Endodermal cell (in vitro differentiated cells): ENCODE data around the gene LGMN. TPM values are rescaled to one million over a fixed set of nuclear protein-coding genes. Genes with fewer than 3 reads are reported as not detected.

ENCODE experiments used
- DNase-seq: peaks from one replicate; pipeline ENCODE4 v3.0.0-alpha.2; 2017
- H3K27ac ChIP-seq: 2 replicates; pipeline ENCODE4 v1.5.1; 2013; ENCODE audit warnings: mild to moderate bottlenecking, low read depth, low read length, moderate library complexity
- H3K27me3 ChIP-seq: 2 replicates; pipeline ENCODE4 v1.6.1; 2013; ENCODE audit warnings: mild to moderate bottlenecking, low read length, moderate library complexity; ENCODE audit not compliant: insufficient read depth, control insufficient read depth, poor library complexity, severe bottlenecking
- H3K36me3 ChIP-seq: 2 replicates; pipeline ENCODE4 v1.7.0; 2013; ENCODE audit warnings: mild to moderate bottlenecking, low read length, moderate library complexity; ENCODE audit not compliant: control insufficient read depth, insufficient read depth
- H3K4me1 ChIP-seq: one replicate; pipeline ENCODE4 v1.7.0; 2013; ENCODE audit warnings: low read length; ENCODE audit not compliant: control insufficient read depth, insufficient read depth
- H3K4me3 ChIP-seq: 2 replicates; pipeline ENCODE4 v1.5.1; 2013; ENCODE audit warnings: mild to moderate bottlenecking, low read length, moderate library complexity
- H3K9ac ChIP-seq: 2 replicates; pipeline ENCODE4 v1.6.1; 2013; ENCODE audit warnings: mild to moderate bottlenecking, low read length, moderate library complexity; ENCODE audit not compliant: poor library complexity, severe bottlenecking; ENCODE audit errors: extremely low read depth
- H3K9me3 ChIP-seq: 2 replicates; pipeline ENCODE4 v1.6.1; 2013; ENCODE audit warnings: mild to moderate bottlenecking, low read length, moderate library complexity; ENCODE audit not compliant: control insufficient read depth
- H3K27ac Mint-ChIP-seq: 2 replicates; pipeline ENCODE4 v1.8.0; 2020; ENCODE audit warnings: mixed read lengths
- H3K27me3 Mint-ChIP-seq: 2 replicates; pipeline ENCODE4 v1.8.0; 2021; ENCODE audit warnings: mild to moderate bottlenecking, mixed read lengths; ENCODE audit not compliant: insufficient read depth
- H3K36me3 Mint-ChIP-seq: 2 replicates; pipeline ENCODE4 v1.8.0; 2020; ENCODE audit warnings: low read depth, mixed read lengths
- H3K4me1 Mint-ChIP-seq: 2 replicates; pipeline ENCODE4 v1.8.0; 2020; ENCODE audit warnings: mixed read lengths
- H3K4me3 Mint-ChIP-seq: 2 replicates; pipeline ENCODE4 v1.8.0; 2020; ENCODE audit warnings: mild to moderate bottlenecking, moderate library complexity, mixed read lengths
- H3K9me3 Mint-ChIP-seq: 2 replicates; pipeline ENCODE4 v1.8.0; 2020; ENCODE audit warnings: mild to moderate bottlenecking, mixed read lengths
- CTCF ChIP-seq: fragments of 200-600 bp; sonication (generic); conservative IDR thresholded peaks from 2 replicates; pipeline ENCODE4 v1.5.0; 2021; ENCODE audit warnings: antibody characterized with exemption, mild to moderate bottlenecking
- WGBS, 2 experiments: methylation state at CpG; one replicate each; pipeline versions ENCODE4 v1.1.5 to v1.1.7; 2013; ENCODE audit warnings: missing lambda C conversion rate in 2 of 2, mixed read lengths in 1 of 2; ENCODE audit not compliant: insufficient coverage in 1 of 2, insufficient read length in 1 of 2; 5-methylcytosine and 5-hydroxymethylcytosine counted together
- total RNA-seq, 2 donors: library from RNA; stranded (reverse); fragmentation: NEBNext Ultra II Directional in 1 of 2; extraction: Animal tissue kit (Norgen Biotek cat#: 25700) in 1 of 2; gene quantifications; 2 replicates in 1 of 2; 3 replicates in 1 of 2; pipeline ENCODE4 v1.2.1, GENCODE V29; 2021

Gene LGMN
- total RNA-seq, 2 donors from 2014 or later, result 61.4 to 87.2 TPM

GRCh38 chr14:92793709-92794546 is 45.5 kb upstream of the LGMN start, which contains the start of gene GOLGA5:
GOLGA5 (plus strand) TSS chr14:92794305; CDS start chr14:92797438, 3,133 bp downstream.
- peak within 1 kb of the TSS; percentile 99 for H3K4me3 ChIP-seq
- H3K27ac Mint-ChIP-seq, result peak within 1 kb of the TSS; percentile 94
- H3K36me3 Mint-ChIP-seq, result peaks cover 18% of the 10 kb centered on the region
- H3K27me3 Mint-ChIP-seq, result peaks cover 25% of the 10 kb centered on the region
- peaks cover 7% of the 10 kb centered on the region for H3K4me1 Mint-ChIP-seq
- peak within 1 kb of the TSS; percentile 97 for H3K9ac ChIP-seq
- H3K36me3 ChIP-seq, result peaks cover 18% of the 10 kb centered on the region
- TF ChIP-seq CTCF, result no peak
- no peaks in the 10 kb centered on the region for H3K4me1 ChIP-seq
- peak; percentile 99 for DNase-seq
- peaks cover 25% of the 10 kb centered on the region for H3K9me3 ChIP-seq
- WGBS, 2 experiments, result 6 to 11% methylated on average over 40 to 71 of the region's 71 CpGs
- no peaks in the 10 kb centered on the region for H3K27me3 ChIP-seq
- H3K4me3 Mint-ChIP-seq, result peak within 1 kb of the TSS; percentile 98
- H3K27ac ChIP-seq, result peak within 1 kb of the TSS; percentile 63
- peaks cover 25% of the 10 kb centered on the region for H3K9me3 Mint-ChIP-seq

GRCh38 chr14:92792885-92793284 is 44.5 kb upstream of the LGMN start:
- no peak overlapping the region for H3K27ac ChIP-seq
- no peak overlapping the region for H3K27ac Mint-ChIP-seq
- no peak overlapping the region for H3K9ac ChIP-seq

GRCh38 chr14:92789457-92790089 is 41.1 kb upstream of the LGMN start:
- H3K4me3 ChIP-seq, result no peak overlapping the region
- Mint-ChIP-seq H3K4me1 (peaks cover 3% of the 10 kb centered on the region), H3K36me3 (no peaks in the 10 kb centered on the region), H3K27ac (no peak overlapping the region), H3K27me3 (peaks cover 25% of the 10 kb centered on the region), H3K9me3 (peaks cover 32% of the 10 kb centered on the region), H3K4me3 (no peak overlapping the region)
- no peaks in the 10 kb centered on the region for H3K27me3 ChIP-seq
- no peaks in the 10 kb centered on the region for H3K36me3 ChIP-seq
- DNase-seq, result no peak
- H3K4me1 ChIP-seq, result peaks cover 5% of the 10 kb centered on the region
- no peak overlapping the region for H3K9ac ChIP-seq
- TF ChIP-seq CTCF, result no peak
- H3K27ac ChIP-seq, result no peak overlapping the region
- H3K9me3 ChIP-seq, result peaks cover 36% of the 10 kb centered on the region

More at GRCh38 chr14:92792885-92793284, 44.5 kb upstream of the LGMN start:
- H3K36me3 ChIP-seq, result peaks cover 8% of the 10 kb centered on the region
- Mint-ChIP-seq H3K4me1 (peaks cover 7% of the 10 kb centered on the region), H3K9me3 (peaks cover 28% of the 10 kb centered on the region), H3K36me3 (peaks cover 8% of the 10 kb centered on the region), H3K4me3 (no peak overlapping the region), H3K27me3 (peaks cover 25% of the 10 kb centered on the region)
- H3K4me3 ChIP-seq, result no peak overlapping the region
- 71% methylated on average over 4 of the region's 4 CpGs; no CpG with 5 or more reads in 1 of the 2 experiments for WGBS, 2 experiments
- no peaks in the 10 kb centered on the region for H3K4me1 ChIP-seq
- peaks cover 28% of the 10 kb centered on the region for H3K9me3 ChIP-seq
- TF ChIP-seq CTCF, result no peak
- H3K27me3 ChIP-seq, result no peaks in the 10 kb centered on the region
- DNase-seq, result no peak
